NCI-H345 (cell line): ENCODE measurements around the gene C2.
"Not testable (repeated sequence)": the region's sequence is repeated elsewhere in the genome, so short reads cannot be mapped to it uniquely, and the experiment has no call there.

Experiments
- DNase-seq: peaks from one replicate; lab custom pipeline; 2025; lab: John Stamatoyannopoulos, UW

Gene C2

GRCh38 chr6:31899215-31899614, 28.3 kb upstream of the C2 start:
- DNase-seq: no peak

- DNase-seq: no peak
Observed at GRCh38 chr6:31899882-31900722, 27.4 kb upstream of the C2 start.

- DNase-seq: no peak
Observed at GRCh38 chr6:31900917-31901414, 26.6 kb upstream of the C2 start.

GRCh38 chr6:31901415-31901952, 26.0 kb upstream of the C2 start:
- peak; percentile 59 for DNase-seq

GRCh38 chr6:31901953-31902643, 25.4 kb upstream of the C2 start, which contains the start of gene ZBTB12:
TSS of gene ZBTB12 (minus strand) at chr6:31902086. CDS start at chr6:31901305, 781 bp downstream.
- DNase-seq: peak; percentile 97

- DNase-seq: no peak
Observed at GRCh38 chr6:31903957-31904356, 23.6 kb upstream of the C2 start.

- no peak for DNase-seq
Observed at GRCh38 chr6:31905041-31905440, 22.5 kb upstream of the C2 start.

GRCh38 chr6:31906122-31906521, 21.4 kb upstream of the C2 start:
- DNase-seq: no peak

- not testable (repeated sequence) for DNase-seq
Observed at GRCh38 chr6:31906727-31907126, 20.8 kb upstream of the C2 start.

GRCh38 chr6:31907158-31907813, 20.2 kb upstream of the C2 start:
- DNase-seq: no peak

- not testable (repeated sequence) for DNase-seq
Observed at GRCh38 chr6:31908255-31908654, 19.3 kb upstream of the C2 start.

- DNase-seq: no peak
Observed at GRCh38 chr6:31908791-31909190, 18.7 kb upstream of the C2 start.

- not testable (repeated sequence) for DNase-seq
Observed at GRCh38 chr6:31909298-31909697, 18.2 kb upstream of the C2 start.

- DNase-seq: no peak
Observed at GRCh38 chr6:31911826-31912585, 15.5 kb upstream of the C2 start.

- DNase-seq: no peak
Observed at GRCh38 chr6:31915351-31915750, 12.2 kb upstream of the C2 start.

- no peak for DNase-seq
Observed at GRCh38 chr6:31915756-31916155, 11.8 kb upstream of the C2 start.

GRCh38 chr6:31918069-31918720, 9.3 kb upstream of the C2 start:
- no peak for DNase-seq

- DNase-seq: no peak
Observed at GRCh38 chr6:31919624-31920303, 7.8 kb upstream of the C2 start.

- DNase-seq: no peak
Observed at GRCh38 chr6:31920811-31921210, 6.7 kb upstream of the C2 start.

- DNase-seq: peak; percentile 19
Observed at GRCh38 chr6:31922942-31923341, 4.6 kb upstream of the C2 start.
